ENCODE measurements around the gene ZSCAN9.

ZSCAN9 gene

GRCh38 chr6:28220257-28221133 is 4.6 kb upstream of the ZSCAN9 start:
- DNase-seq (ENCODE audit: low read depth), result no peak

DNA sequence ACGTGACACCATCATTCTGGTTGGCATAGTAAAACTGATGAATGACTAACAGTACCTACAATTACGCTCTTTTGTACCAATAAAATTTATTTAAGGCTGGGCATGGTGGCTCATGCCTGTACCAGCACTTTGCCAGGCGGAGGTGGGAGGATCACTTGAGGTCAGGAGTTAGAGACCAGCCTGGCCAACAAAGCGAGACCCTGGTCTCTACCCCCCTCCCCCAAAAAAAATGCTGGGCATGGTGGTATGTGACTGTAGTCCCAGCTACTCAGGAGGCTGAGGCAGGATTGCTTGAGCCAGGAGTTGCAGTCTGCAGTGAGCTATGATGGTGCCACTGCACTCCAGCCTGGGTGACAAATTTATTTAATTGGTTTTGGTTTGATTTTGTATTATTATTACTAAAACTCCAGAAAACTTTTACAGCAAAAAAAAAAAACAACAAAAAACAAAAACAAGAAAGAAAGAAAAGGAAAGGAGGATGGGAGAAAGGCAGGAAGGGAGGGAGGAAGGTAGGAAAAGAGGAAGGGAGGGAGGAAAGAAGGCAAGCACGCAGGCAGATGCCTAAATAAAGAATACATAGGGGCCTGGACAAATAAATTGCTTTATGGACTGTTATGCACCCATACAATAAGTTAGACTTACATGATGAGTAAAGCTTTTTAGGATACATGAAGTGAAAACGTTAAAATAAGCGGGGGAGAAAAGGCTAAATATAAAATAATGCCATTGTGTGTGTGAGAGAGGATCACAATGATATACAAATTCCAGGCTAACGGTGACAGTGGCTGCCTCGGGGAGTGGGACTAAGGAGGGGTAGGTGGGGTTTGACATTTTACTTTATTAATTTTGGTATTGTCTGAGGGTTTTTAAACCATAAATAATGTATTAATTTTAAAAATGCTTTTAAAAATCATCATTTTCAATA is 682 bp upstream of the ZSCAN9 start:
- DNase-seq (ENCODE audit: low read depth), result no peak

DNA sequence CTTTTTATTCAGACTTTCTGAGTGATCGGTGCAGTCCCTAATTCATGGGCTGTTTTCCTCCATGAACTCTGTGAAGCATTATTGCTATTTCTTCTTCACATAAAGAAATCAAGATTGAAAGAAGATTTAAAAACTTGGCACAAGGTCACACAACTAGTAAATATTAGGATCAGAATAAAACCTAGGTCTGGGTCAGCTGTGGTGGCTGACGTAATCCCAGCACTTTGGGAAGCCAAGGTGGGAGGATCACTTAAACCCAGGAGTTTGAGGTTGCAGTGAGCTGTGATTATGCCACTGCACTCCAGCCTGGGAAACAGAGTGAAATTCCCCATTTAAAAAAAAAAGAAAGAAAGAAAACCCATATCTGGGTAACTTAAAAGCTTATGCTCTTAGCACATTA is 1.4 kb downstream of the ZSCAN9 start:
- DNase-seq (ENCODE audit: low read depth), result no peak

GRCh38 chr6:28232785-28233184 is 7.7 kb downstream of the ZSCAN9 start:
- DNase-seq (ENCODE audit: low read depth), result no peak

GRCh38 chr6:28235912-28236452 is 10.9 kb downstream of the ZSCAN9 start:
- no peak for DNase-seq (ENCODE audit: low read depth)

DNA sequence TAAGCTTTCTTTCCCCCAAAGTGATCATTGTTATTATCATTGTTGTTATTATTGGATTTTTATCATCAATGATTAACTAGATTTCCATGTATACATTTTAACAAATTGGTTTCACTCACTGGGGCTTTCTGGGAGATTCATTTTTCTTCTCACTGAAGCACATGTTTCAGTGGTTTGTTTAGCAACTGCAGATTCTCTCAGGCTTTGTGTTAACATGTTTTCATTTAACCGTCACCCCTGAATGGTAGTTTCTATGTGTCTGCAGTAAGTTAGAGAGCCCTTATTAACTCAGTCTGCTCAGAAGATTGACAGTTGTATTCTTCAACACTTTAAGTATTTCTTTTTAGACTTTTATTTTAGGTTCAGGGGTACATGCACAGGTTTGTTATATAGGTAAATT is 14.6 kb downstream of the ZSCAN9 start:
- DNase-seq (ENCODE audit: low read depth), result no peak

DNA sequence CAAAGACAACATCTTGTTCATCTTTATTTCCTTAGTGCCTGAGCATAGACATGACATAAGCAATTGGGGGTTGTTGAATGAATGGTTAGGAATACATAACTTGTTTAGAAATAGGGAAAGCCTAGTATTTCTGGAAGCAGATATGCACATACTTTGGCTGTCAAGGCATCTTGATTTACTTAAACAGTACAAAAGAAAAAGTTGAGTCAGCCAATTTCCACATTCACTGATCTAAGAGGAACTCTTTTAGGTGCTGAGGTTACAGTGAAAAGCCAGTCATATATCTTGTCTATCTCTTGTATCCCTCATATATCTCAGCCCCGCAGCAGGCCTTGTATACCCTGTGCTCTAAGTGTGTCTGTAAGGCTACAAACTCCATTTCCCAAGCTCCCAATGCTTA is 15.4 kb downstream of the ZSCAN9 start:
- no peak for DNase-seq (ENCODE audit: low read depth)

DNA sequence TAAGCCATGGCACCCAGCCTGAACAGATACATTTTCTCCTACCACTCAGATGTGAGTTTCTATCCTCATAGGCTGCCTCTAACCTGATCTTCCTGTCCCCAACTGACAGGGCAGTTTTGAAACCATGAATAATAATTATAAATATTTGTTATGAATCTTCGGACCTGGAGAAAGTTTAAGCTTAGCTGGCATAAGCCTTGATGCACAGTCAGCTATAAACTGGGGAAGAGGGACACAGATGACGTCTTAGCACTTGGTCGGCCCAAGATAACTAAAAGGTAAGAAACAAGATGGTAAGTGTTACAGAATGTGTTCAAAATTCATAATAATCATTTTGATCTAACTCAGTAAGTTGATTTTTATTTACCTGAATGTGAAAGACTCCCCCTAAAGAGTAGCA is 18.9 kb downstream of the ZSCAN9 start:
- DNase-seq (ENCODE audit: low read depth), result no peak

- DNase-seq (ENCODE audit: low read depth), result no peak
These were observed 20.3 kb downstream of the ZSCAN9 start for GRCh38 chr6:28245206-28245941.

- no peak for DNase-seq (ENCODE audit: low read depth)
These were observed 23.8 kb downstream of the ZSCAN9 start for GRCh38 chr6:28248916-28249315.

DNA sequence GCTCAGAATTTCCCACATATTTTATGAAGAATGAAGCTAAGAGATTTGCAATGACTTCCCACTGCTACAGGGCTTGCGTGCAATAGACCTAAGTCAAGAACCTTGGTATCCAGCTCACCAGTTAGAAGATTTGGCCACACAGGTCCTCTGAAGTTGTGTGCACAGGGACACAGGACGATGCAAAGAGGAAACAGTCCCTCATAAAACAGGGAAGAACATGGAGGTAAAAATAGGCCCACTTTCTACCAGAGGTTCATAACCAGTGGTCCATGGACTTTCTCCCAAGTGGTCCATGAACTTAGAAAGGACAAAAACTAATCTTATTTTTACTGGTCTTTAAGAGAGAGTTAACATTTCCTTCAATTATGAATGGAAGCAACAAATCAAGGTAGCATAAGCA is 25.7 kb downstream of the ZSCAN9 start:
- no peak for DNase-seq (ENCODE audit: low read depth)

DNA sequence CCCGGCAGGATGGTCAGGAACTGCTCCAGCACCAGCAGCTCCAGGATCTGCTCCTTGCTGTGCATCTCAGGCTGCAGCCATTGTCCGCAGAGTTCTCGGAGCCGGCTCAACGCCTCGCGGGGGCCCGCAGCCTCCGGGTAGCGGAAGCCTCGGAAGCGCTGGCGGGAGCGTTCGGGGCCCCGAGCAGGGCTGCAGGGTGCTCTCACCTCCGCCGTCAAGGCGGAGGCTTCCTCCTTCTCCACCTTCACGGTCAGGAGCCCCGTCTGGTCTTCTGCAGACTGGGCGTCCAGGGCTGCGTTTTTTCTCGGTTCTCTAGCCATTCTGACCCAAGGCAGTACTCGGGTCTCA is 26.6 kb downstream of the ZSCAN9 start:
- peak; percentile 27 for DNase-seq (ENCODE audit: low read depth)

- DNase-seq (ENCODE audit: low read depth), result peak; percentile 67
These were observed 27.2 kb downstream of the ZSCAN9 start, which contains the start of gene ZKSCAN4 for GRCh38 chr6:28252009-28252975. ZKSCAN4 (minus strand) TSS chr6:28252269; CDS start chr6:28251980, 289 bp downstream.

DNA sequence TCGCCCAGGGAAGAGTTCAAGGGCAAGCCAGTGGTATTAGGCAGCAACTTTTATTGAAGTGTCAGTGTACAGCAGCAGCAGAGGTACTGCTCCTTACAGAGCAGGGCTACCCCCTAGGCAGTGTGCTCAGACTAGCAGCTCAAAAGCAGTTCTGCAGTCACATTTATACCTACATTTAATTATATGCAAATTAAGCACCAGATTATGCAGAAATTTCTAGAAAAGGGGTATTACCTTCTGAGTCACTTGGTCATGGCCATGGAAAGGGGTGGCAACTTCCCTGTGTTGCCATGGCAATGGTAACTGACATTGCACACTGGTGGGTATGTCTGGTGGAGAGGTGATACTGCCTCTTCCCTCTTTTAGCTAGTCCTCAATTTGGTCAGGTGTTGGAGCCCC is 29.0 kb downstream of the ZSCAN9 start:
- no peak for DNase-seq (ENCODE audit: low read depth)

GRCh38 chr6:28257042-28257441 is 32.0 kb downstream of the ZSCAN9 start:
- DNase-seq (ENCODE audit: low read depth), result no peak

- peak; percentile 48 for DNase-seq (ENCODE audit: low read depth)
These were observed 34.1 kb downstream of the ZSCAN9 start, which contains the start of gene NKAPL for GRCh38 chr6:28258877-28259777. NKAPL (plus strand) TSS chr6:28259297; CDS start chr6:28259372, 75 bp downstream.

DNA sequence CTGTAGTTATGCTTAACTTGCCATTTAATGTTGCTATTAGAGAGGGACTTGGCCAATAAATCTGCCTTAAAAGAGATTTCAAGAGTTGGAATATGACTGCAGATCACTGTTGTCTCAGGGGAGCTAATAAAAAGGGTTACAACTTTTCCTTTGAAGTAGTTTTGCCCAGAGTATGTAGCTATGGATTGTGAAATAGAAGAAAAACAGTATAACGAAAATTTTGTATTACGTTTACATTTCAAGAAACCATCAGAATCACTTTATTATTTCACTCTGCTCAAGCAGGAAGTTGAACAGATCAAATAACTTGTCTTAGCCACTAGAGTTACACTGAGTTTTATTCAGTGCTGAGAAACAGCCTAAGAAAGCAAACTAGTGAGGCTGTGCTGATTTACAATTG is 38.8 kb downstream of the ZSCAN9 start:
- DNase-seq (ENCODE audit: low read depth), result no peak

- no peak for DNase-seq (ENCODE audit: low read depth)
These were observed 39.8 kb downstream of the ZSCAN9 start for GRCh38 chr6:28264834-28265401.

DNA sequence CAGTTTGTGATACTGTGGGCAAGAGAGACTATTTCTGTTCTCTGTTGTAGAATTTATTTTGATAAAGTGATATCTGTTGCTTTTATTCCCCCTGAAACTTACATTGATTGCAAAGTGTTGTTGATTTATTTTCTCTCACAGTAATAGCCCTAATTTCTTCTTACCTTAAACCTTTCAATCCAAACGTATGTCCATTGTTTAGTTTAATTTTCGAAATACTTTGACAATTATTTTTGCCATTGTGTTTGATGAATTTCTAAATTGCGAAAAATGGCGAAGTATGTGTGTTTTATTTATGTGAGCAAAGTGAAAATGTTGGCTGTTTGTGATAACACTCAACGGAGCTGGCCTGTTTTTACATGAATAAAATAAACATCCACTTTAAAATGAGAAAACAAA is 41.5 kb downstream of the ZSCAN9 start:
- no peak for DNase-seq (ENCODE audit: low read depth)

Measured in activated T-cell treated with anti-CD3 and anti-CD28 coated beads for 48 hours (primary cell).